GM18508 (cell line): ENCODE results near the gene TMEM114.

Experiments used
- ATAC-seq: cut with Tn5 transposase; IDR thresholded peaks from one replicate; pipeline ENCODE4 v1.9.1; 2021; ENCODE audit warnings: moderate number of reproducible peaks; ENCODE audit not compliant: insufficient read depth, unreplicated experiment

The TMEM114 gene

DNA sequence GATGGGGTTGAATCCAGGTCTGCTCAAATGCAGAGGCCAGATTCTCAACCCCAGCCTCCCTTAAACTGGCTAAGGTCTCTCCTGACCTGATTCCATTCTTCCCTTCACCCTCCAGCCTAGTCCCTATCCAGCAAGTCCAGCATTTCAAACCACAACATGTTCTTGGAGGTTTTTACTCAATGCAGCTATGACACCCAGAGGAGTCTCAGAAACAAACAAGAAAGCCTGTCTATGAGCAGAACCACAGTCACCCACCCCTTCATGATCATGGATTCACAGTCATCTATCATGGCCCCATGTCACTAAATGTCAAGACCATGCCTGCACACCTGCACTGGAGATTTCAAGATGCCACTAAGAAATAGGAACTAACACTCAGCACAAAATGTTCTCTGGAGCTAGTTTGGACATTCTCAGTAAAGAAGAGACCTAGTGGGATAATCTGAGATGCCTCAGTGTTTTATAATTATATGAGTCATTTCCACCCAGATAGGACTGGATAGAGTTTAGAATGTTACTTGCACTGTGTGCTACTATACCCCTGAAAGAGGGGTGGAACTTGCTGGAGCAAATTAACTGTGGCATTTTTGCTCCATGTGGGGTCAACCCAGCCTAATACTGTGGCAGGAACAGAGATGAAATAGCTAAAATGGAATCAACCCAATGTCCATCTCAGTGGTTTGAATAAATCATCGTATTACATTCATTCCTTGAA is 21.7 kb upstream of the TMEM114 start:
- no peak for ATAC-seq

DNA sequence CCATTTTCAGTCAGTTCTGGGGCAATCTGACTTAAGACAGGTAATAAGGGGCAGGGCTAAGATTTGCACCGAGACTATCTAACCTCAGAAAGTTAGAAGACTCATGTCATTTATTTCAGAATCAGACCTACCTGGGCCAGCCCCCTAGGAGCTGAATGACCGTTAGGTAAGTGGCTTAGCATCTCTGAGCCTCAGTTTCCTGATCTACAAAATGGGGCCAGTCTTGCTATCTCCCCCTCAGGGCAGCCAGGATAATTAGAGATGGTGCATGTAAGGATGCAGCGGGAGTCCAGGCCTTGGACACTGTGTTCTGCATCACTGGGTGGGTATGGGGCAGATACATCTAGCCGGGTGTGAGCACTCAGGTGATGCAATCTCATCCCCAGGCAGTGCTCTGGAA is 20.8 kb upstream of the TMEM114 start:
- no peak for ATAC-seq

DNA sequence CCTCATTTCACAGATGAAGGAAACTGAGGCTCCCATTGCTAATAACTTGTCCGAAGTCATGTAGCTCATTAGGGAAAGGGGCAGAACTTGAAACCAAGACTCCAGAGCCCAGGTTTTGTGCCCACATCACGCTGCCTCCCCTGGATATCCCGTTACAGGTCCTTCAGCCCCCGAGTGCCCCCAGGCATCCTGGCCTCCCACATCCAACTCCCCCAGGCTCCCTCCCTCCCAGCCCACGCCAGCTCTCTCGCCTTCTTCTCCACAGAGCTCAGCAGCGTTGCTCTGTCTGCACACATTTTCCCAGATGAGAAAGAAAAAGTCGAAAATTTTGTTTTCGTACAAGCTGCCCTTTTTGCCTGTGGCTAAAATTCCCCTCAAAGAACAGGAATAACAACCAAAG is 16.9 kb upstream of the TMEM114 start:
- ATAC-seq = no peak

DNA sequence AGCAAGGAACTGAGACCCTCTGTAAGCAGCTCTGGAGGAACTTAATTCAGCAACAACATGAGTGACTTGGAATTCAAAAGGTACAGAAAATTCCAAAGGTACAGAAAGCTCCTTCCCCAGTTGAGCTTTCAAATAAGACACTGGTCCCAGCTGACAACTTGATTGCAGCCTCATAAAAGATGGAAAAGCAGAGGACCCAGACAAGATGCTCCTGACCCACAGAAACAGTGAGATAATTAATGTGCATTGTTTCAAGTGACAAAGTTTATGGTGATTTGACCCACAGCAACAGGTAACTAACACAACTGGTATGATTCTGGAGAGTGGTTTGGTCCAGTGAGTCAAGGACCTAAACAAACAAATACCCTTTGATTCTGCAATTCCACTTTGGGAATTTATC is 15.2 kb upstream of the TMEM114 start:
- no peak for ATAC-seq

DNA sequence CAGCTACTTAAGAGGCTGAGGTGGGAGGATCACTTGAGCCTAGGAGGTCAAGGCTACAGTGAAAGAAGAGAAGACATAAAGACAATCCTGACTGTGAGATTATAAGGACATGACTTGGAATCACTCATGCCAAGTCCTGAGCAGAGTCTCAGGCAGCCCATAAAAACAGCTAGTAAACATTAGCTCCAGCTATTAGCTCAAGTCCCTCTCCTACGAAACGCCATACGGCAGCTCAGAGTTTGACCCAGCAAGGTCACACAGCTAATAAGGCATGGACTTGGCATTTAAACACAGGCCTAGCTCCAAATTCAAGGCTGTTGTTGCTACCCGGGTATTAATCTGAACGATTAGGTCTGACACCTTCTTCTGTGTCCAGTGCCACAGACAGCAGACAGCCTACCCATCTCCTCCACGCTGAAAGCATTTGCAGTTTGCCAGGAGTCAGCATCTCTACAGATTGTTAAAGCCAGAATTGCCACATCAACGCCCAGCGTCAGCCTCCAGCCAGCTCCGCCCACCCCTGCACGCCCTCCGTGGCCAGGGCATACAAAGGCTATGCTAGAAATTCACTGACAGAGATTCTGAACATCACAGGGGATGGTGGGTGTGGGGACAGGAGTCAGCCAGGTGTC is 9.9 kb upstream of the TMEM114 start:
- ATAC-seq = no peak

DNA sequence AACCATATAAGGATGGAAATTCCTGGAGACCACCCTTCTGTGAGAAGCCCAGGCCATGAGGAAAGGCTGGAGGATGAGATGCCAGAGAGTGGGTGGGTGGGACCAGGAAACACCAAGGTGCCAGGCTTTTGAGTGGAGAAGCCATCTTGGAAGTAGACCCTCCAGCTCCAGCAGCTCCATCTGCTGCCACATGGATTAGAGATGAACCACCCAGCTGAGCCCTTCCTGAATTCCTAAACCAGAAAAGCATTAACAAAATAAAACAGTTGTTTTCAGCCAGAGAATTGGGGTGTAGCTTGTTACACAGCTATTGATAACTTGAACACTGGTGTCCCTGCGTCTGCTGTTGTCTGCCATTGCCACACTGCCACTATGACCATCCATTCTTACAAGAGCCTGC is 6.3 kb upstream of the TMEM114 start:
- no peak for ATAC-seq

DNA sequence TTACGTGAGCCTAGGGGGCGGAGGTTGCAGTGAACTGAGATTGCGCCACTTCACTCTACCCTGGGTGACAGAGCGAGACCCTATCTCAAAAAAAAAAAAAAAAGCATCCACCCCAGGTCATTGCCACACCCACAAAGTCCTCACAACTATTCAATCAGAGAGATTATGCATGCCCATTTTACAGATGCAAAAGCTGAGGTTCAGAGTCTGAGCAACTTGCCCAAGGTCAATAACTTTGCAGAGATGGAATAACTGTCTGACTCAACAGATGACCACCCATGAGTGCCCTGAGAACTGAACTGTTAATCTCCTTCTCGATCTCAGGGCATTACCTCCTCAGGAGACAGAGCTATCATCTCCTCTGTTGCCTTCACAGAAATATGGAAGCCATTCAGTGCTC is 5.5 kb upstream of the TMEM114 start:
- no peak for ATAC-seq

DNA sequence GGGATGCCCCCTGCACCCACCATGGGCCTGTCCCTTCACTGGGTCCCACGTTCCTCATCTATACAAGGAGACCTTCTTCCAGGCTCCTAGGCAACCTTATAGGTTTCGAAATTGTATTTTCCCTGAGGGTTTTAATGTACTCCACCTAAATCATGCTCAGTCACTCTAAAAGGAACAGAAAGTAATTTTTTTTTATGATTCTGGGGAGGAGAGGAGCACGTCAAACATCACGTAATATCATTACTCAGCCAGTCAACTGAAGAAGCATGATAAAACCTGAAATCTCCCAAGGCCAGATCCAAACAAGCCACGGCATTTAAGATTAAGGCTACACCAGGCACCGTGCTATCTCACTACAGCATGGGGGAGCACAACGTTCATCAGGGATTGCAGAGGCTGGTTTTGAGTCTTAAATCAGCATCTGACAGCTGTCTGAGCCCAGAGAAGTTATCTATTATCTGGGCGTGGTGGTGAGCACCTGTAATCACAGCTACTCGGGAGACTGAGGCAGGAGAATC is 3.9 kb upstream of the TMEM114 start:
- no peak for ATAC-seq

DNA sequence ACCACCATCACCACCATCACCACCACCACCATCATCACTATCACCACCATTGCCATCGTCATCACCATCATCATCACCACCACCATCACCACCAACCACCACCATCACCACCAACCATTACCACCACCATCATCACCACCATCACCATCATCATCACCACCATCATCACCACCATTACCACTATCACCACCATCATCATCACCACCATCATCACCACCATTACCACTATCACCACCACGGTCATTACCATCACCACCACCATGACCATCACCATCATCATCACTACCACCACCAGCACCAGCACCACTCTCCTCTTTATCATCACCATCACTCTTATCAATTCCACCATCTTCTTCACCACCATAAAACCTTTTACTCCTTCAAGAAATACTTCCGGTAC is 1.1 kb upstream of the TMEM114 start:
- ATAC-seq = no peak

DNA sequence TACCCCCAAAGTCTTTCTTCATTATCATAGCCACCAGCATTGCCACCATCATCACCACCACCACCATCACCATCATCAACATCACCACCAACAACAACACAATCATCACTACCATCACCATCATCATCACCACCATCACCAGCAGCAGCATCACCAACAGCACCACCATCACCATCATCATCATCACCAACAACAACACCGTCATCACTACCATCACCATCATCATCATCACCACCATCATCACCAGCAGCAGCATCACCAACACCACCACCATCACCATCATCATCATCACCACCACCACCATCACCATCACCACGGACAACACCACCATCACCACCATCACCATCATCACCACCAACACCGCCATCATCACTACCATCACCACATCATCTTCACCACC is 500 bp upstream of the TMEM114 start:
- no peak for ATAC-seq

DNA sequence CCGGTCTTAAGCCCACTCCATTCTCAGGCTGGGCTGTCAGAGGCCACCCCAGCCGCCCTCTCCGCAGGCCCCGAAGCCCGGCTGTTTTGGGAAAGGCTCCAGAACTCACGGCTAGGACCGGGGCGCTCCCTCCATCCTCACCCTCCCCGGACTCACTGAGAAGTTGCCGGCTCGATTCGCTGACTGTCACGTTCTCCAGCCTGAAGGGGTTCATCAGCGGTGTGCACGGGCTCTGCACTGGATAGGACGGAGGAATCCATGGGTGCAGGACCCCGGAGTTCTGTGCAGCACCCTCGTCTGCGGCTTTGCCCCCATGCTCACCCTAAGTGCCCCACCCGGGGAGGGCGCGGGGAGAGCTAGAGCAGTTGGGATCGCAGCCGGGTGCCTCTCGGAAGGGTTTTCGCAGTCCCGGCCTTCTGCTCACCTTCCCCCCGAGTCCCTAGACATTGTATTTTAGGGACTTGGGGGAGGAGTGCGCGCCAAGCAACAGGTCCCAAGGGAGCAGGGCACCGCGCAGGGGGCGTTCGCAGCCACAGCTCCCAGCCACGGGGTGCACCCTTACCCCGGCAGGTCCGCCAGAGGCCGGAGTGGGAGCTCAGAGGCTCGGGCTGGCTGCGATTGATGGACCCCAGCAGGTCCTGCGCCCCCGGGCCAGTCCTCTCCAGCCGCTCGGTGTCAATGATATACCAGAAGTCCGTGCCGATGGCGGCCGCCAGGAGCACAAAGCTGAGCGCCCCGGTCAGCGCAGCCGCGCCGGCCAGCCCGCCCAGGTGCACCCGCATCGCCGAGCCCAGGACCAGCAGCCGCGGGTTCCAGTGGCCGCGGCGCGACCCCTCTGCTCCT is 1.0 kb downstream of the TMEM114 start:
- ATAC-seq = no peak

DNA sequence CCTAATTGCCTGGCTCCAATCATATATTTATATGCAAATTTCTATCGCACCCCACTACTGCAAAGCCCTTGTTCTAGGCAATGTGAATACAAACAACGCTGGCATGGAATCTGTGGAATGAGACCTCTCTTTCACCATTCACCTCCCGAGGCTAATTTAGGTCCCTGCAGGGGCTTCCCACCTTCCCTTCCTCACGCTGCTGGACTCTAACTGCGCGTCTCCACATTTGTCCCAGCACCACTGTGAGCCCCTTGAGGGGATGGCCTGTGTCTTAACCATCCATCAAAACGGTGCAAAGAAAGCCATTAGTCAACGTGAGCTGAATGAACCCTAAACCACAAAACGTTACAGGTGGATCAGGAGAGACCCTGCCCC is 1.6 kb downstream of the TMEM114 start:
- no peak for ATAC-seq

DNA sequence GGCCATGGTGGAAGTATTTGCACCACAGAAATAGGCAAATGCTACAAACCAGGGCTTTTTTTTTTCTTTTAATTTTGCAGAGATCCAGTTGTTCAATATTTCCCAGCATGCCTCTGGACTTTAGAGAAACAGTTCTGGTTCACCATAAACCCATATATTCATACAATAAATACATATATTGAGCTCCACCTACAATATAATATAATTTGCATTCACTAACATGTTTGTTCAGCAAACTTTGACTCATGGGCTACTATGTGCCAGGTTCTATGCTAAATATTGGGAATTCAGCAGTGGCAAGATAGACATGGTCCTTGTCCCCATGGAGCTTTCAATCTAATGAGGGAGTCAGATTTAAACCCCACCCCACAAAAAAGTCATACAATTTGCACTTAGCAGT is 3.2 kb downstream of the TMEM114 start:
- no peak for ATAC-seq

DNA sequence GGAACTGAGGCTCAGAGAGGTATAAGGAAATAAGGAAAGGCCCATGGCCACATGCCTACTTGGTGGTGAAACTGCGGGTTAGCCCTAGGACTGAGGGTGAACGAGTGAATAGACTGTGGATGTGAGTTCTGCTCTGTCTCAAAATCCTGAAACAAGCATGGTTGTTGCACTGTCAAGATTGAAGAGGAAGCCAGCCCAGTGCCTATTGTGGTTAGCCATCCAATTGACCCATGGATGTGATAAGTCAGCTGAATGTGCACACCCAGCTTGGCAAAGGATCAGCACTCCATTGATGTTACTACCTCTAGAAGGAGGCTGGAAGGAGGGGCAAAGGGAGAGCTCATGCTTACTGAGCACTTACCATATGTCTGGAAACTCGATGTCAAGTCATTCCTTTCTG is 4.5 kb downstream of the TMEM114 start:
- ATAC-seq = no peak

DNA sequence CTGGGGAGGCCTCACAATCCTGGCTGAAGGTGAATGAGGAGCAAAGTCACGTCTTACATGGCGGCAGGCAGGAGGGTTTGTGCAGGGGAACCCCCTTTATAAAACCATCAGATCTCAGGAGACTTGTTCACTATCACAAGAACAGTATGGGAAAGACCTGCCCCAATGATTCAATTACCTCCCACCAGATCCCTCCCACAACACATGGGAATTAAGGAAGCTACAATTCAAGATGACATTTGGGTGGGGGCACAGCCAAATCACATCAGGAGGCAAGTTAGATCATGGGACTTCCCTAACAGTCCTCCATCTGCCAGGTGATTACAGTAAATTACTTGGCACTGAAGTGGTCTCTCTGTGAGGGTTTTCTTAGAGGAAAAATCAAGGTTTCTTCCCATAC is 5.3 kb downstream of the TMEM114 start:
- no peak for ATAC-seq

DNA sequence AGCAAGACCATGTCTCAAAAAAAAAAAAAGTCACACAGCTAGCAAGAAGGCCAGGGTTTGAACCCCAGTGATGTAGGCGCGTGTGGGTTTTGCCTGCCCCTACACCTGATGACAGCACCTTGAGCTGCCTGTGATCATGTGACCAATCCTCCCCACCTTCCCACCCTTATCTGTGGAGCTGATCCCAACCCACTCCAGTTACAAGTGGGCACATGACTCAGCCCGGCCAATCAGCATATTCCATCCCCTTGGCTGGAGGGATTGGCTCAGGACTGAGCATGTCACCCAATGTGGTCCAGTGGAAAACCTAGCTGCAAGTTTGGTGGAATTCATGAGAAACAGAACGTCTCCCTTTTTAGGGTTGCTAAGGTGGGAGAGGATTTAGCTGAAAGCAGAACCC is 6.6 kb downstream of the TMEM114 start:
- ATAC-seq = no peak

DNA sequence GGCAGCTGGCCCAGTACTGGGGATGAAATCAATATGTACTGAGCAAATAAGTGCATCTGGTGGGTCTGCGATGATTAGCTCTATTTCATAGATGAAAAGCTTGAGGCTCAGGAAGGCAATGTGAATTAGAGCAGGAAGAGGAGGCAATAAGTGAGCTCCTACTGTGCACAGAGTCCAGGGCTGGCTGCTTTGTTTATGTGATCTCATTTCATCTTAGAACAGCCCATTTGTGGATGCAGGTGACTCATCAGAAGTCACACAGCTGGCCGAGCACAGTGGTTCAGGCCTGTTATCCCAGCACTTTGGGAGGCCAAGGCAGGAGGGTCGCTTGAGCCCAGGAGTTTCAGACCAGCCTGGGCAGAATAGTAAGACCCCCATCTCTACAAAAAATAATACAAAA is 7.1 kb downstream of the TMEM114 start:
- ATAC-seq = no peak

DNA sequence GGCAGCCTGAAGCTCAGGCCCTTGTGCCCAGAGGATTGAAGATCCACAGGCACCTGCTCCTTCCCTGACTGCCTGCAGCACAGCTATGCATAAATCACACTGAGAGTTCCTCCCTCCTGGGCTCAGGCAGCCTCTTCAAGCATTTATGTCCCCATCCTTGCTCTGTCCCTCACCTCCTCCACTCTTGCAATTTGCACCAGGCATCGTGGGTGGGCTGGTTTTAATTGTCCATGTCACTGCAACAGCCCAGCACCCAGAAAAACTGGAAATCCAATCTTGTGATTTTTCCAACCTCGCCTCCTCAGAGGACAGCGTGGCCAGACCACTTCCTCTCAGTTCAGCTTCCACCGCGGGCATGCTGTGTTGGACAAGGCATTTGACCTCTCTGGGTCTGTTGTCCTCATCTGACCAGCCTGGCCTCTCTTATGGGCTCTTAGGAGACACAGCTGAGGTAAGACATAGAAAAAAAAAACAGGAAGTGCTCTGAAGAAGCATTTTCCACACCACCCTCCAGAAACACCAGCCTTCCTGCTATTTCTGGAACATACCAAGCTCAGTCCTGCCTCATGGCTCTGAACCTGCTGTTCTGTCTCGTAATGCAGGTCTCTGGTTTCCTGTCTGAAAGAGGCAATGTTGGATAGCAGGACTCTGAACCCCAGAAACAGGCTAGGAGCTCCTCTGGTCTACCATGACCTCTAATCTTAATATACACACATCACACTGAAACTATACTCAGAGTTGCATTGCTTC is 8.3 kb downstream of the TMEM114 start:
- ATAC-seq = no peak

DNA sequence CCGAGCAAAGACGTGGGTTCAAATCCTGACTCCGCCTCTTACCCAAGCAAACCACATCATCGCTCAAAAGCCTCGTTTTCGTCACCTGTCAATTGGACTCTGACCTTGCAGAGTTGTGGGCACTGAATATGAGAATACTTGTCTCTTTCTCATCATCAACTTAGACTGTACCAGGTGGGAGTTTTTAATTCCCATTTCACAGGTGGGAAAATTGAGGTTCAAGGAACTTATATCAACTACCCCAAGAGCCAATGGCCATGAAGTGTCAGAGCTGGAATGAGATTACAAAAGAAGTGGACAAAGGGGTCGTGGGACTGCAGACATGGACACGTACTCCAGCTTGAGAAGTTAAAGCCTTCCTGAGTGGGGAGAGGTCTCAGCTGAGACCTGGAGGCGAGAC is 10.8 kb downstream of the TMEM114 start:
- ATAC-seq = no peak

DNA sequence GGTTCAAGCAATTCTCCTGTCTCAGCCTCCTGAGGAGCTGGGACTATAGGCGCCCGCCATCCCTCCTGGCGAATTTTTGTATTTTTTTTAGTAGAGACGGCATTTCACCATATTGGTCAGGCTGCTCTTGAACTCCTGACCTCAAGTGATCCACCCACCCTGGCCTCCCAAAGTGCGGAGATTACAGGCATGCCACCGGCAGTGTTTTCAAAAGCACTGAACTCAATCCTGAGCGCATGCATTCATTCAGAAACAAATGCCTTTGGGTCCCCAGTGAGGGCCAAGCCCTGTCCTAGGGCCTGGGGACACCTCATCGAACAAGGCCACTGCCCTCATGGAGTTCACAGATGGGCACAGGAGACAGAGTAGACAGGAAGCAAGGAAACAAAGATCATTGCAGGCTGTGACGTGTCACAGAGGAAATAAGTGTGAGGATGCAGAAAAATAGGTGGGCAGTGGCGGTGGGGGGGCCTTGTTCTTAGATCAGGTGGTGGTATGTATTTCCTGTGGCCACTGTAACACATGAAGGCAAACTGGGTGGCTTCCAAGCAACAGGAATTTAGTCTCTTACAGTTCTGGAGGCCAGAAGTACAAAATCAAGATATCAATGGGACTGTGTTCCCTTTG is 12.5 kb downstream of the TMEM114 start:
- ATAC-seq = no peak
